Measurements from ENCODE around the gene ILK. TPM values are rescaled to one million over a fixed set of nuclear protein-coding genes. Genes with fewer than 3 reads are reported as not detected.

Gene ILK
- polyA plus RNA-seq, 1 experiment: 654 TPM

- CTCF ChIA-PET: interaction anchor here (0.6 to 3.2 kb wide), 8 partner anchors 56 to 172 kb away, joined by 3 to 24 read pairs (median 5); partner anchors contain the start of gene MRPL17
- peak overlapping the region; percentile 79 for H3K4me3 ChIP-seq (ENCODE audit: low read depth, low read length)
- no peaks in the 10 kb centered on the region for H3K27me3 ChIP-seq (ENCODE audit: control insufficient read depth, insufficient read depth, low read length)
- H3K36me3 ChIP-seq (ENCODE audit: control insufficient read depth, insufficient read depth, low read length): peaks cover 39% of the 10 kb centered on the region
- POLR2A ChIA-PET: interaction anchor here (0.6 to 1.1 kb wide), 3 partner anchors 83 to 899 kb away, joined by 3 read pairs; no protein-coding TSS in a partner anchor
- no peak for TF ChIP-seq CTCF (IDR thresholded peaks at IDR 0.05; ENCODE audit: insufficient read depth, low read depth, low read length)
- DNase-seq (ENCODE audit: low read depth): no peak
Observed at GRCh38 chr11:6611092-6611962, 7.8 kb downstream of the ILK start.

DNA sequence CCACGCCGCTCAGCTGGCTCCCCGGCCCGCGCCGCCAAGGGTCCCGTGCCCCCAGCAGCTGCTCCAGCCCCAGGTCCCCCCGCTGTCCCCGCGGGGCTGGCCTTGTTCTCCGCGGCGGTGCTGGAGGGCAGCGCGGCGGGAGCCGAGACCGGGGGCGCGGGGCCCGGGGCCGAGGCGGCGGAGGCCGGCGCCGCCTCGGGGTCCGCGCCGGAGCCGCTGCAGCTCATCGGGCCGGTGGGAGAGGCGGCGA is 8.3 kb downstream of the ILK start:
- DNase-seq (ENCODE audit: low read depth): no peak
- Histone ChIP-seq H3K27me3 (ENCODE audit: control insufficient read depth, insufficient read depth, low read length) (no peaks in the 10 kb centered on the region), H3K36me3 (ENCODE audit: control insufficient read depth, insufficient read depth, low read length) (peaks cover 41% of the 10 kb centered on the region), H3K4me3 (ENCODE audit: low read depth, low read length) (peak overlapping the region; percentile 79)
- no peak for TF ChIP-seq CTCF (IDR thresholded peaks at IDR 0.05; ENCODE audit: insufficient read depth, low read depth, low read length)
- ChIA-PET CTCF (interaction anchor here (0.6 to 3.2 kb wide), 9 partner anchors 35 to 173 kb away, joined by 3 to 24 read pairs (median 5); partner anchors contain the start of gene MRPL17), POLR2A (interaction anchor here (0.6 to 1.1 kb wide), 3 partner anchors 82 to 898 kb away, joined by 3 read pairs; no protein-coding TSS in a partner anchor)

DNA sequence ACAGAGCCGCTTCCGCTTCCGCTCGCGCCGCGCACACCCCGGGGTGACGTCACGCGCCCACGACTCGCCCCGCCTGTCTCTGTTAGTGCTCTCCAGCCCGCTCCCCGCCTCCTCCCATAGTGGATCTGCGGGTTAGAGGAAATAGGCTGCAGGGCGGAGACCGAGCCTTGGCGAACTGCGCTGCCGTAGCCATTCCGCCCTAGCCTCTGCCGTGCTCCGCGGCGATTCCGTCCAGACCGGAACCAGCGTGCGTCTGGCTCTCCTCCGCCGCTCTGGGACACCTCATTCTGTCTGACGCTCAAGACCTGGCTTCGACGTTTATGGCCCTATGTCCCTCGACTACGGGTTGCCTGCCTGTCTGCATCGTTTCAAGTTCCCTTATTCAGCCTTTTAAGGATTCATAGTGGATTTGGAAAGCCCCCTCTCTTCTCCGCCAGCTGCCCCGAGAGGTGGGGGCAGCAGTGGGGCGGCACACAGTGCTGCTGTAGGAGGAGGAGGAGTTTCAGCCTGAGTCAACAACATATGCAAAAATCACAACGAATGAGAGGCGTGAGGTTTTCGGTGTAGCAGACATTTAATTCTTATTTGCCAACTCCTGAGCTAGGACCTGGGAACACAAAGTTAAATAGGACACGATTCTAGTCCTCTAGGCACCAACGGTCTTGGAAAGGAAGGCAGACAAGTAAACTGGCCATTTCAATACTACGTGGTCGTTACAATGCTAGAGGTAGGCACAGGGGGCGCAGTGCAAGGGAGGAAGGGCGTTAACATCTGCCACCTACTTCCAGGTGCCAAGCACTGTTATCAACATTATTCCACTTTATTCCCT is 8.9 kb downstream of the ILK start, which contains the start of gene TAF10:
TSS of gene TAF10 (minus strand) at position 4 of the 829 bp plus-strand sequence. CDS start 27 bp downstream, outside the sequence.
- Histone ChIP-seq H3K27me3 (ENCODE audit: control insufficient read depth, insufficient read depth, low read length) (no peaks in the 10 kb centered on the region), H3K36me3 (ENCODE audit: control insufficient read depth, insufficient read depth, low read length) (peaks cover 42% of the 10 kb centered on the region), H3K4me3 (ENCODE audit: low read depth, low read length) (peak within 1 kb of the TSS; percentile 79)
- TF ChIP-seq CTCF (IDR thresholded peaks at IDR 0.05; ENCODE audit: insufficient read depth, low read depth, low read length): peak; percentile 59
- ChIA-PET CTCF (interaction anchor here (0.6 to 3.2 kb wide), 9 partner anchors 34 to 173 kb away, joined by 3 to 24 read pairs (median 5); partner anchors contain the start of genes MRPL17 and TIMM10B), POLR2A (interaction anchor here (0.6 to 1.1 kb wide), 3 partner anchors 82 to 898 kb away, joined by 3 read pairs; no protein-coding TSS in a partner anchor)
- peak; percentile 80 for DNase-seq (ENCODE audit: low read depth)

- H3K4me3 ChIP-seq (ENCODE audit: low read depth, low read length): no peak overlapping the region
- no peak for TF ChIP-seq CTCF (IDR thresholded peaks at IDR 0.05; ENCODE audit: insufficient read depth, low read depth, low read length)
- ChIA-PET CTCF (interaction anchor here (2.1 to 3.2 kb wide), 2 partner anchors 69 to 74 kb away, joined by 5 to 24 read pairs; partner anchors contain the start of gene MRPL17), POLR2A (no interaction called here)
- peaks cover 38% of the 10 kb centered on the region for H3K36me3 ChIP-seq (ENCODE audit: control insufficient read depth, insufficient read depth, low read length)
- DNase-seq (ENCODE audit: low read depth): no peak
- no peaks in the 10 kb centered on the region for H3K27me3 ChIP-seq (ENCODE audit: control insufficient read depth, insufficient read depth, low read length)
Observed at GRCh38 chr11:6613496-6613895, 9.9 kb downstream of the ILK start.
